Left ventricle myocardium inferior (tissue), 1 donor: Measurements from ENCODE around the gene OAS1. TPM values are rescaled to one million over a fixed set of nuclear protein-coding genes. Genes with fewer than 3 reads are reported as not detected.
"Not testable (repeated sequence)": the region's sequence is repeated elsewhere in the genome, so short reads cannot be mapped to it uniquely, and the experiment has no call there.

Experiments
- DNase-seq: peaks from one replicate; pipeline ENCODE4 v3.0.0-alpha.2; 2020
- H3K27ac ChIP-seq: fragments of 200-600 bp; replicated peaks from 2 replicates; pipeline ENCODE4 v1.8.0; 2021
- H3K27me3 ChIP-seq: fragments of 200-600 bp; 2 replicates; pipeline ENCODE4 v1.8.0; 2021; ENCODE audit warnings: low read depth
- H3K36me3 ChIP-seq: fragments of 200-600 bp; 2 replicates; pipeline ENCODE4 v1.8.0; 2021
- H3K4me1 ChIP-seq: fragments of 200-600 bp; 2 replicates; pipeline ENCODE4 v1.8.0; 2021
- H3K4me3 ChIP-seq: fragments of 200-600 bp; 2 replicates; pipeline ENCODE4 v1.8.0; 2021; ENCODE audit warnings: mild to moderate bottlenecking, moderate library complexity
- H3K9me3 ChIP-seq: fragments of 200-600 bp; replicated peaks from 2 replicates; pipeline ENCODE4 v1.8.0; 2021
- CTCF ChIP-seq: fragments of 200-600 bp; IDR thresholded peaks from 2 replicates; pipeline ENCODE4 v1.8.0; 2021; ENCODE audit warnings: antibody characterized with exemption, mild to moderate bottlenecking, borderline replicate concordance
- intact Hi-C: fragments of 100-400 bp; cut with micrococcal nuclease; formaldehyde crosslinking; loops from one replicate; pipeline ENCODE4 v1.11.0; 2022
- total RNA-seq: library from RNA; stranded (reverse); fragmentation: NEBNext Ultra II Directional; extraction: Animal tissue kit (Norgen Biotek cat#: 25700); gene quantifications from one replicate; pipeline ENCODE4 v1.2.1, GENCODE V29; 2021
- donor health status: DM: no; HTN: yes; CAD: no; lungs with severe emphysema.

The OAS1 gene
- total RNA-seq, 1 donor from 2014 or later: 4.8 TPM

- Histone ChIP-seq H3K27ac (no peak overlapping the region), H3K9me3 (peaks cover 21% of the 10 kb centered on the region), H3K4me1 (no peaks in the 10 kb centered on the region), H3K4me3 (no peak overlapping the region), H3K27me3 (peaks cover 5% of the 10 kb centered on the region), H3K36me3 (peaks cover 58% of the 10 kb centered on the region)
- intact Hi-C loops: no loop called here
- DNase-seq: no peak
- TF ChIP-seq CTCF: no peak
Measured at GRCh38 chr12:112948806-112949205, 42.0 kb downstream of the OAS1 start.

GRCh38 chr12:112950701-112951100 is 43.9 kb downstream of the OAS1 start:
- H3K36me3 ChIP-seq: peaks cover 51% of the 10 kb centered on the region
- H3K27ac ChIP-seq: no peak overlapping the region
- no peaks in the 10 kb centered on the region for H3K27me3 ChIP-seq
- no peak for DNase-seq
- no peak for TF ChIP-seq CTCF
- intact Hi-C loops: no loop called here
- H3K4me3 ChIP-seq: no peak overlapping the region
- peaks cover 21% of the 10 kb centered on the region for H3K9me3 ChIP-seq
- H3K4me1 ChIP-seq: no peaks in the 10 kb centered on the region

- H3K36me3 ChIP-seq: peaks cover 63% of the 10 kb centered on the region
- intact Hi-C loops: not testable (repeated sequence)
Measured at GRCh38 chr12:112957125-112957524, 50.4 kb downstream of the OAS1 start.

GRCh38 chr12:112961074-112961473 is 54.3 kb downstream of the OAS1 start:
- Histone ChIP-seq H3K9me3 (peaks cover 28% of the 10 kb centered on the region), H3K27ac (no peak overlapping the region), H3K4me1 (no peaks in the 10 kb centered on the region), H3K36me3 (peaks cover 94% of the 10 kb centered on the region), H3K4me3 (no peak overlapping the region), H3K27me3 (peaks cover 6% of the 10 kb centered on the region)
- intact Hi-C loops: no loop called here
- DNase-seq: no peak
- TF ChIP-seq CTCF: no peak

More at GRCh38 chr12:112957125-112957524, 50.4 kb downstream of the OAS1 start:
- H3K27me3 ChIP-seq, H3K4me1 ChIP-seq, H3K4me3 ChIP-seq, H3K27ac ChIP-seq, DNase-seq: not testable (repeated sequence)
- H3K9me3 ChIP-seq: peaks cover 40% of the 10 kb centered on the region

GRCh38 chr12:112961536-112961935 is 54.8 kb downstream of the OAS1 start:
- H3K9me3 ChIP-seq: peaks cover 27% of the 10 kb centered on the region
- H3K27ac ChIP-seq: no peak overlapping the region
- no peak overlapping the region for H3K4me3 ChIP-seq
- peaks cover 93% of the 10 kb centered on the region for H3K36me3 ChIP-seq
- intact Hi-C loops: no loop called here
- no peak for TF ChIP-seq CTCF
- H3K4me1 ChIP-seq: no peaks in the 10 kb centered on the region
- DNase-seq: no peak
- peaks cover 6% of the 10 kb centered on the region for H3K27me3 ChIP-seq

- Histone ChIP-seq H3K36me3 (peaks cover 88% of the 10 kb centered on the region), H3K27ac (no peak overlapping the region), H3K27me3 (peaks cover 6% of the 10 kb centered on the region), H3K4me1 (no peaks in the 10 kb centered on the region), H3K9me3 (peaks cover 16% of the 10 kb centered on the region), H3K4me3 (no peak overlapping the region)
- no peak for DNase-seq
- TF ChIP-seq CTCF: no peak
- intact Hi-C loops: no loop called here
Measured at GRCh38 chr12:112962561-112962960, 55.8 kb downstream of the OAS1 start.
